Measurements from ENCODE around the gene RNF115.
"Not testable (repeated sequence)": the region's sequence is repeated elsewhere in the genome, so short reads cannot be mapped to it uniquely, and the experiment has no call there.

RNF115 gene

GRCh38 chr1:145730467-145730866 lies 93.4 kb downstream of the RNF115 start:
- no peak for DNase-seq (ENCODE audit: low read depth in 2 of 2)

- peak; percentile 48 to 54 for DNase-seq (ENCODE audit: low read depth in 2 of 2)
Measured at GRCh38 chr1:145729666-145730436, 94.0 kb downstream of the RNF115 start.

GRCh38 chr1:145729196-145729595 lies 94.7 kb downstream of the RNF115 start:
- no peak for DNase-seq (ENCODE audit: low read depth in 2 of 2)

GRCh38 chr1:145726193-145726592 lies 97.7 kb downstream of the RNF115 start:
- not testable (repeated sequence) for DNase-seq (ENCODE audit: low read depth in 2 of 2)

GRCh38 chr1:145720878-145721671 lies 102.8 kb downstream of the RNF115 start:
- DNase-seq (ENCODE audit: low read depth in 2 of 2): peak in 1 of 2 experiments; percentile 14

GRCh38 chr1:145720556-145720877 lies 103.4 kb downstream of the RNF115 start:
- peak; percentile 35 to 37 for DNase-seq (ENCODE audit: low read depth in 2 of 2)

DNA sequence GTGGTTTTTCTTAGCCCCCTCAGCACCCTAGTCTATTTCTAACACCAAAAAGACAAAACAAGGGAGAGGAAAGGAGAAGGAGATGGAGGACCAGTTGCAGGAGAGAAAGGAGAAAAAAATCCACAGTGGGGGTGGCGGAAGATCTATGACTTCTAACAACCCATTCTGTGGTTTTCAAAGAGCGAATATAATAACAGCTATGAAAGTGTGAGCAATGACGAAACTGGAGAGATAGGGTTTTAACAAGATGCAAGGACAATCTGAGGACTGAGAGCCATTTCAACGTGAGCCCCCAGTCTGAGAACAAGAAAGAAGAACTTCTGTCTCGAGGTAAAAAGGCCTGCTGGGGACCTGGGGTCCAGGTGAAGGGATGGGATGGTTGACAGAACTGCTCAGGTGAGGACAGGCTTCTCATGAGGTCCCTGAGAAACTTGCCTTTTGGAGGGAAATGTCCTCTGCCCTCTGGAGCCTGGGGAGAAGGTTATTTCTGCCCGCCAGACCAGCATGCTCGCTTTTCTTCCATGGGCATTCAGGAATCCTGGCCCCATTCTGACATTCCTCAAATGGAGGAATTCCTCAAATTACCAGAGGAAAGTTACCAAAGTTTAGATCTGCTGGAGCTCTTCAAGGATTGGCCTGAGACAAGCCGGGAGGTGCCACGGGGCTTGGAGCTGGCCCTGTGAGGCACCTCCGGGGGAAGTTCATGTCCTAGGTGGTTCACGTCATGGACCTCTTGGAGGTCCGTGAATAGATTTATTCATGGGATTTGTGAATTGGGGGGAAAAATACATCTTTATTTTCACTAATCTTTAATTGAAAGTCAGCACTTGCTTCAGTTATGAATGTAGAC lies 104.4 kb downstream of the RNF115 start, which contains the start of gene CD160:
Gene CD160 (plus strand): TSS at position 270 of the 850 bp plus-strand sequence. CDS start 8,829 bp downstream, outside the sequence.
- DNase-seq (ENCODE audit: low read depth in 2 of 2): no peak

GRCh38 chr1:145718465-145718864 lies 105.4 kb downstream of the RNF115 start:
- not testable (repeated sequence) for DNase-seq (ENCODE audit: low read depth in 2 of 2)

- no peak for DNase-seq (ENCODE audit: low read depth in 2 of 2)
Measured at GRCh38 chr1:145717833-145718232, 106.1 kb downstream of the RNF115 start.

GRCh38 chr1:145716641-145717345 lies 107.1 kb downstream of the RNF115 start:
- DNase-seq (ENCODE audit: low read depth in 2 of 2): no peak

GRCh38 chr1:145714524-145715111 lies 109.3 kb downstream of the RNF115 start:
- DNase-seq (ENCODE audit: low read depth in 2 of 2): no peak

DNA sequence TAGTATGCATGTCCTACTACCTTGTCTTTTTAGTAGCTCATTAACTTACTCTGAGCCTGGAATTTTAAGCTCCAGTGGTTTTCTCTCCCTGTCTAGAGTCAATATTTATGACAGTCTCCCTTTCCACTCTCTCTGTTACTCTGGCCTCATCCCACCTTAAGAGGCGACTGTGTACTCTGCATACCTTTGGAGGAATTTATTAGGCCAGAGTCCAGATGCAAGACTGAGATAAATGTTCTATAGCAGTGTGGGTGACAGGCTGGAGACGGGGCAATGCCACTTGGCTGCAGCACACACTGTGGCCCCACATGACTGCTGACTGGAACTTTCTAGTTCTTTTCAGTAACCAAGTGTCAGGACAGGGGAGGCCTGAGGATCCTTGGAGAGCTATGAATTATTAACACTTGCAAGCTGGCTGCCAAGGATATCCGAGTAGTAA lies 112.7 kb downstream of the RNF115 start:
- no peak for DNase-seq (ENCODE audit: low read depth in 2 of 2)

- DNase-seq (ENCODE audit: low read depth in 2 of 2): no peak
Measured at GRCh38 chr1:145710291-145711027, 113.4 kb downstream of the RNF115 start.

DNA sequence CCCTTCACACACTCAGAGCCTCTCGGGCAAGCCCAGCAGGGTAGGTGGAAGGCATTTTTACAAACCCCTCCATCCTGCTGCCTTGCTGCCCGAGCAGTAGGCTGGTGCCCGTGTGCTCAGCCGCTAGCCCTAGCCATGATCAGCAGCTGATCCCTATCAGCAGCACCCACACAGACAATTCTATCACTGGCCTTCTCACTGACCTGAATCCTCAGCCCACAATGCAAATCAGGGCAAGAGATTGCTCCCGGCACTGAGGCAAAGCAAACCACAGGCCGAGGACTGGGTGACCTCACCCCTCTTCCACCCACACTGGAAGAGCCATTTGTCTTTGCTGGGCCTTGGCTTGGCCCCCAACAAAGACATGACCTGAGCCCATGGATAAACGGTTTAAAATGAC lies 115.8 kb downstream of the RNF115 start:
- no peak for DNase-seq (ENCODE audit: low read depth in 2 of 2)

DNA sequence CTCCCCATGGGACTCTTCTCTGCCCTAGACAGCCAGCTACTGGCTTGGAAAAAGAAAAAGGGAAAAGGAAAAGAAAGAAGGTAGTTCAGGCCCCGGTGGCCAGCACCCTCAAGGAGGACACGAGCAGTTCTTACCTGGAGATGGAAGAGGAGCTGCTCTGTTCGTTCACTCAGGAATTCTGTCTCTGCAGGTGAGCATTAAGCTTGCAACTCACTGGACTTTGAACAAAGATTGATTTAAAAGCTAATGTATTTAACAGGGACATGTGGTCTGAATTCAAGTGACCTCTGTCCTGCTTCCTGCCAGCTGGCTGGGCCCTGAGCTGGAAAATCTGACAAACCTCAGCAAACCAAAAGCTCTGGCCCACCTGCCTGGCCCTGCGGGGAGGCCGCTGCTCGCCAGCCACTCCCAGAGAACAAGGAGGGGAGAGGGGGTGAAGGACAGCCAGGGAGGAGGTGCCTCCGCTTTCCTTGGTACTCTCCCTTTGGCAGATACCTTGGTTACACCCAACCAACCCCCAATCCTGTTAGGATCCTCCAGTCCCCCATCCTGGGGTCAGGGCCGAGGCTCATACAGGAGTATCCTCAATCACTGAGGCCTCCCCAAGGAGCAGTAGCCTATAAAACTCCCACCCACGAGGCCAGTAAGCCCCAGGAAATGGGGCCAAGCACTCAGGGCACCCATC lies 116.6 kb downstream of the RNF115 start, which contains the start of gene PDZK1:
Gene PDZK1 (minus strand): TSS at position 186 of the 685 bp plus-strand sequence. CDS start 19,347 bp downstream, outside the sequence.
- DNase-seq (ENCODE audit: low read depth in 2 of 2): no peak

- no peak for DNase-seq (ENCODE audit: low read depth in 2 of 2)
Measured at GRCh38 chr1:145706086-145706664, 117.7 kb downstream of the RNF115 start.

- DNase-seq (ENCODE audit: low read depth in 2 of 2): no peak
Measured at GRCh38 chr1:145705622-145706021, 118.3 kb downstream of the RNF115 start.

DNA sequence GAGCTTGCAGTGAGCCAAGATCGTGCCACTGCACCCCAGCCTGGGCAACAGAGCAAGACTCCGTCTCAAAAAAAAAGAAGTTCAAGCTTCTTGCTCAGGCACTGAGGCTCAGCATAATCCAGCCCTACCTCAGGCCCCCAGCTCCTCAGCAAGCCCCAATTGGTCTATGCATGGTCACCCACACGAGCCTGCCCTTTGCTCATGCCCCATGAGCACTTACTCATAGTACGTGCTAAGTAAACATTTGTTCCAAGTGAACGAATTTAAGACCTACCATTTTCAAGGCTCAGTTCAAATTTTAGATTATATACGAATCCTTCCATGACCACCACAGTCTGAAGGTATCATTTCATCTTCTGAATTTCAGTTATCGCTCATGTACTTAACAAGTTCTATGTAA lies 121.1 kb downstream of the RNF115 start:
- DNase-seq (ENCODE audit: low read depth in 2 of 2): no peak

DNA sequence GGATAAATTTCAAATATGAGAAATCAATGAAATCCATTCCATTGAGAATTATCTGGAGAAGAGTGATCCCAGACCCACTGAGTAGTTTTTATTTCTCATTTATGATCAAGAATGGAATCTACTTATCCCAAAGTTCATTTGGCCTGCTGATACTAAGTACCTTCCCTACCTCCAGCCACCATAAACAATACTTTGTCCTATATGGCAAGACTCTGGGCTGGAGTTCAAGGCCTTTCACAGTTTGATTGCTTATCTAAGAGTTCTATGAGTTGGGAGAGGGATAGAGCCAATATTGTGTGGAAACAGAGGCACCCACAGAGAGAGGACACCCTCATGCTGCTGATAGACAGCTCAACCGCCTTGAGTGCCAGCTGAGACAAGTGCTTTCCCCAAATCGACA lies 121.8 kb downstream of the RNF115 start:
- no peak for DNase-seq (ENCODE audit: low read depth in 2 of 2)

Data from fibroblast of skin of left quadriceps (primary cell).